ENCODE results near the gene PDIA5. TPM values are rescaled to one million over a fixed set of nuclear protein-coding genes. Genes with fewer than 3 reads are reported as not detected.

Gene PDIA5
- total RNA-seq, 1 donor from 2014 or later, result 6.0 TPM

DNA sequence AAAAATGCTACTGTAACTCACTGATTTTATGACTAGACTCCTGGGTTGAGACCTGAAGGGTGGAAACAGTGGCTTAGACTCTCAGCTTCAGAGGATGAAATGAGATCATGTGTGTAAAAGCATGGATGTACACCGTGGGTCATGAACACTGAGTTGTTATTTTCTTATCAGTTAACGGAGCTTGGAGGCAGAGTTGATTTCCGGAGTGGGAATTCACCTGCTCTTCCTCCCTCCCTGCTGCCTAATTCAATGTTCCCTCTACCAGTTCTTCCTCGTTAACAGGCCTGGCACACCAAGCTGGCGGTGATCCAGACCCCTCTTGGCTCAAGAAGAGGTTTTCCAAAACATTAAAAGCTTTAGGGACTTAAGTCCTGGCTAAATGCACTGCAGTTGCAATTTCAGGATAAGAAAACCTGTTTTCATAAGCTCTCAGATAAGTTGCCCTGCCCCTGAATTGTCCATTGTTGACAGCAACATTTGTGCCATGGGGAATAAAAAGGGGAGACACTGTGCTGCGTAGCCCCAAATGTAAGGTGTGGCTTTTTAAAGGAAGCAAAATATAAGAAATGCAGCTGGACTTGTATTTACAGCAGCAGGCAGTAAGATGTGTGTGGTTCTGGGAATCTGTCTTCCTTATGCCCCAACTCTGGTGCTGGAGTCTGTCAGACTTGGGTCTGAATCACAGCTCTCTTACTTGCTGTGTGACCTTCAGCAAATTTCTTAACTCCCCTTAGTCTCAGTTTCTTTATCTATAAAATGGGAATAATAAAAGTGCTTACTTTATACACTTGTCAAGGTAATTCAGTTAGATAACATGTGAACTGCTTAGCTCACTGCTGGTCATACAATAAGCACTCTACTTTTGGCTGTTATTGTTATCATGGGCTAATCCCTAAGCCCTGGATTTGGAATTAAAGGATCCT, 9.9 kb downstream of the PDIA5 start:
- no peaks in the 10 kb centered on the region for H3K36me3 ChIP-seq
- intact Hi-C loops (cut with micrococcal nuclease), result no loop called here
- H3K4me1 ChIP-seq, result peaks cover 55% of the 10 kb centered on the region
- H3K27ac ChIP-seq (replicated peaks), result peak overlapping the region; percentile 73
- H3K9me3 ChIP-seq (replicated peaks), result no peaks in the 10 kb centered on the region
- DNase-seq, result peak; percentile 73
- H3K27me3 ChIP-seq (ENCODE audit: low read depth), result no peaks in the 10 kb centered on the region
- no peak overlapping the region for H3K4me3 ChIP-seq
- TF ChIP-seq, protein P1, sequence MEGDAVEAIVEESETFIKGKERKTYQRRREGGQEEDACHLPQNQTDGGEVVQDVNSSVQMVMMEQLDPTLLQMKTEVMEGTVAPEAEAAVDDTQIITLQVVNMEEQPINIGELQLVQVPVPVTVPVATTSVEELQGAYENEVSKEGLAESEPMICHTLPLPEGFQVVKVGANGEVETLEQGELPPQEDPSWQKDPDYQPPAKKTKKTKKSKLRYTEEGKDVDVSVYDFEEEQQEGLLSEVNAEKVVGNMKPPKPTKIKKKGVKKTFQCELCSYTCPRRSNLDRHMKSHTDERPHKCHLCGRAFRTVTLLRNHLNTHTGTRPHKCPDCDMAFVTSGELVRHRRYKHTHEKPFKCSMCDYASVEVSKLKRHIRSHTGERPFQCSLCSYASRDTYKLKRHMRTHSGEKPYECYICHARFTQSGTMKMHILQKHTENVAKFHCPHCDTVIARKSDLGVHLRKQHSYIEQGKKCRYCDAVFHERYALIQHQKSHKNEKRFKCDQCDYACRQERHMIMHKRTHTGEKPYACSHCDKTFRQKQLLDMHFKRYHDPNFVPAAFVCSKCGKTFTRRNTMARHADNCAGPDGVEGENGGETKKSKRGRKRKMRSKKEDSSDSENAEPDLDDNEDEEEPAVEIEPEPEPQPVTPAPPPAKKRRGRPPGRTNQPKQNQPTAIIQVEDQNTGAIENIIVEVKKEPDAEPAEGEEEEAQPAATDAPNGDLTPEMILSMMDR (IDR thresholded peaks at IDR 0.05; ENCODE audit: borderline replicate concordance), result no peak

GRCh38 chr3:123078101-123078500, 11.3 kb downstream of the PDIA5 start:
- intact Hi-C loops (cut with micrococcal nuclease), result no loop called here
- no peak for DNase-seq

GRCh38 chr3:123080864-123081562, 14.2 kb downstream of the PDIA5 start:
- H3K4me1 ChIP-seq, result peaks cover 86% of the 10 kb centered on the region
- H3K4me3 ChIP-seq, result no peak overlapping the region
- no peaks in the 10 kb centered on the region for H3K9me3 ChIP-seq (replicated peaks)
- DNase-seq, result no peak
- H3K36me3 ChIP-seq, result no peaks in the 10 kb centered on the region
- H3K27ac ChIP-seq (replicated peaks), result peak overlapping the region; percentile 34
- TF ChIP-seq, protein P1 (IDR thresholded peaks at IDR 0.05; ENCODE audit: borderline replicate concordance), result no peak
- H3K27me3 ChIP-seq (ENCODE audit: low read depth), result no peaks in the 10 kb centered on the region
- intact Hi-C loops (cut with micrococcal nuclease), result no loop called here

More at GRCh38 chr3:123078101-123078500, 11.3 kb downstream of the PDIA5 start:
- H3K9me3 ChIP-seq (replicated peaks), result no peaks in the 10 kb centered on the region
- H3K27me3 ChIP-seq (ENCODE audit: low read depth), result no peaks in the 10 kb centered on the region
- peak overlapping the region; percentile 73 for H3K27ac ChIP-seq (replicated peaks)
- H3K36me3 ChIP-seq, result no peaks in the 10 kb centered on the region
- no peak overlapping the region for H3K4me3 ChIP-seq
- TF ChIP-seq, protein P1 (IDR thresholded peaks at IDR 0.05; ENCODE audit: borderline replicate concordance), result no peak
- peaks cover 61% of the 10 kb centered on the region for H3K4me1 ChIP-seq

GRCh38 chr3:123081718-123082369, 15.0 kb downstream of the PDIA5 start:
- DNase-seq, result no peak
- peak overlapping the region; percentile 34 for H3K27ac ChIP-seq (replicated peaks)

More at GRCh38 chr3:123081718-123082369, 15.0 kb downstream of the PDIA5 start:
- Histone ChIP-seq H3K4me3 (no peak overlapping the region), H3K4me1 (peaks cover 78% of the 10 kb centered on the region), H3K36me3 (no peaks in the 10 kb centered on the region), H3K27me3 (ENCODE audit: low read depth) (no peaks in the 10 kb centered on the region), H3K9me3 (replicated peaks) (no peaks in the 10 kb centered on the region)
- intact Hi-C loops (cut with micrococcal nuclease), result no loop called here
- TF ChIP-seq, protein P1 (IDR thresholded peaks at IDR 0.05; ENCODE audit: borderline replicate concordance), result no peak
